ENCODE results near the gene NAPG.
"Not testable (repeated sequence)": the region's sequence is repeated elsewhere in the genome, so short reads cannot be mapped to it uniquely, and the experiment has no call there.

The NAPG gene

GRCh38 chr18:10526561-10526949 lies 728 bp downstream of the NAPG start:
- no peak for DNase-seq (ENCODE audit: low read depth)

GRCh38 chr18:10528439-10528838 lies 2.6 kb downstream of the NAPG start:
- no peak overlapping the region for H3K4me3 ChIP-seq (ENCODE audit: low read length)
- TF ChIP-seq CTCF (IDR thresholded peaks at IDR 0.05; ENCODE audit: insufficient read depth, low read depth, low read length, missing control alignments) = no peak
- DNase-seq (ENCODE audit: low read depth) = no peak

More at GRCh38 chr18:10526561-10526949, 728 bp downstream of the NAPG start:
- TF ChIP-seq CTCF (IDR thresholded peaks at IDR 0.05; ENCODE audit: insufficient read depth, low read depth, low read length, missing control alignments) = no peak
- H3K4me3 ChIP-seq (ENCODE audit: low read length) = peak overlapping the region; percentile 92

GRCh38 chr18:10530002-10530401 lies 4.2 kb downstream of the NAPG start:
- no peak for DNase-seq (ENCODE audit: low read depth)
- H3K4me3 ChIP-seq (ENCODE audit: low read length) = no peak overlapping the region
- TF ChIP-seq CTCF (IDR thresholded peaks at IDR 0.05; ENCODE audit: insufficient read depth, low read depth, low read length, missing control alignments) = no peak

DNA sequence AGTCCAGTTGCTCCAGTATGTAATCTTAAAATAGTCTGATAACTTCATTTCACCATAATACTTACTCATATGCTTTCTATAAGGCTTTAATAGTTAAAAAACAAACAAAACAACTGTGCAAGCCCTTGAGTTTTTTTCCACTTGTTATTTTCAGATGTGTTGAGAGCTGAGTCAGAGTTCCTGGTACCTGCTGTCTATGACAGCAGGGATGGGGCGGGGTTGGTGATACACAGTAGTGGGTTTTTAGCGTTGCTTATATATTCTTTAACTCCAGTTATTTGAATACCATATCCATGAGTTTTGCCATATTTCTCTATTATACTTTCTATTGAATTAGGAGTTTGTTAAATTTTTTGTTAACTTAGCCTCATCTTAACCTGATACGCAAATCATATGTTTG lies 5.0 kb downstream of the NAPG start:
- TF ChIP-seq CTCF (IDR thresholded peaks at IDR 0.05; ENCODE audit: insufficient read depth, low read depth, low read length, missing control alignments) = no peak
- peak; percentile 86 for DNase-seq (ENCODE audit: low read depth)
- H3K4me3 ChIP-seq (ENCODE audit: low read length) = no peak overlapping the region

GRCh38 chr18:10533111-10533510 lies 7.3 kb downstream of the NAPG start:
- DNase-seq (ENCODE audit: low read depth) = no peak
- TF ChIP-seq CTCF (IDR thresholded peaks at IDR 0.05; ENCODE audit: insufficient read depth, low read depth, low read length, missing control alignments) = no peak

GRCh38 chr18:10536280-10536679 lies 10.5 kb downstream of the NAPG start:
- no peak for TF ChIP-seq CTCF (IDR thresholded peaks at IDR 0.05; ENCODE audit: insufficient read depth, low read depth, low read length, missing control alignments)
- DNase-seq (ENCODE audit: low read depth) = peak; percentile 58

More at GRCh38 chr18:10533111-10533510, 7.3 kb downstream of the NAPG start:
- no peak overlapping the region for H3K4me3 ChIP-seq (ENCODE audit: low read length)

GRCh38 chr18:10537765-10538164 lies 11.9 kb downstream of the NAPG start:
- DNase-seq (ENCODE audit: low read depth) = no peak
- no peak overlapping the region for H3K4me3 ChIP-seq (ENCODE audit: low read length)
- TF ChIP-seq CTCF (IDR thresholded peaks at IDR 0.05; ENCODE audit: insufficient read depth, low read depth, low read length, missing control alignments) = no peak

More at GRCh38 chr18:10536280-10536679, 10.5 kb downstream of the NAPG start:
- H3K4me3 ChIP-seq (ENCODE audit: low read length) = no peak overlapping the region

DNA sequence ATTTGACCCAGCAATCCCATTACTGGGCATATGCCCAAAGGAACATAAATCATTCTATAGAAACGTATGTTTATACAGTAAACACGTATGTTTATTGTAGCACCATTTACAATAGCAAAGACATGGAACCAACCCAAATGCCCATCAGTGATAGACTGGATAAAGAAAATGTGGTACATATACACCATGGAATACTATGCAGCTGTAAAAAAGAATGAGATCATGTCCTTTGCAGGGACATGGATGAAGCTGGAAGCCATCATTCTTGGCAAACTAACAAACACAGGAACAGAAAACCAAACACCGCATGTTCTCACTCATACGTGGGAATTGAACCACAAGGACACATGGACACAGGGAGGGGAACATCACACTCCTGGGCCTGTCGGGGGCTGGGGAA lies 13.3 kb downstream of the NAPG start:
- not testable (repeated sequence) for DNase-seq (ENCODE audit: low read depth); H3K4me3 ChIP-seq (ENCODE audit: low read length)
